IPS-NIHi7 (cell line): ENCODE data around the gene NDUFS3.

Source experiments
- DNase-seq: peaks from one replicate; pipeline ENCODE4 v3.0.0; 2012; ENCODE audit warnings: mixed read lengths; ENCODE audit errors: extremely low spot score

Gene NDUFS3

DNA sequence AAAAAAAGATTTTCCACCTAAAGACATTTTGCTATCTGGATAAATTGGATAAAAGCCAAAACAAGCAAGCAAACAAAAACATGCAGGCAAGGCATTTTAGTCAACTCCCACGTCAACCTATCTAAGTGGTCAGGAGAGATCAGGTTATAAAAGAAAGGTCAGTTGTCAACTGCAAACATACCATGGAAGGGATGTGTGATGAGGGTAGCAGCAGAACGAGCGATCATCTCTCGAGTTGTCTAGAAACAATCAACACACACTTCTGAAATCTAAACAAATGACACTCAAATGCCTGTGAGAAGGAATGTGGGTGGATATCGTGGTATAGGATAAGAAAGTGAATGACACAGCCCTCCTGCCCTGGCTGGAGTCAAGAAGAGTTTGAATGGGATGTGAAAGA lies 52.6 kb downstream of the NDUFS3 start:
- DNase-seq: no peak
